ENCODE data around the gene SERINC1. TPM values are rescaled to one million over a fixed set of nuclear protein-coding genes. Genes with fewer than 3 reads are reported as not detected.

The SERINC1 gene
- total RNA-seq, 2 donors from 2014 or later = 83.1 to 136 TPM

GRCh38 chr6:122432816-122433215 is 38.8 kb downstream of the SERINC1 start:
- DNase-seq = no peak
- no peak overlapping the region for H3K4me3 ChIP-seq
- H3K27ac ChIP-seq = no peak overlapping the region
- H3K36me3 ChIP-seq = no peaks in the 10 kb centered on the region
- TF ChIP-seq CTCF (IDR thresholded peaks at IDR 0.05) = no peak
- intact Hi-C loops (cut with DNase I) = no loop called here
- H3K27me3 ChIP-seq = no peaks in the 10 kb centered on the region
- no peak overlapping the region for H3K9ac ChIP-seq (ENCODE audit: low read depth in 2 of 2, low read length in 2 of 2)
- no peaks in the 10 kb centered on the region for H3K4me1 ChIP-seq
- H3K9me3 ChIP-seq = no peaks in the 10 kb centered on the region

- no peak for TF ChIP-seq CTCF (IDR thresholded peaks at IDR 0.05)
- intact Hi-C loops (cut with DNase I) = no loop called here
- Histone ChIP-seq H3K4me1 (no peaks in the 10 kb centered on the region), H3K4me3 (no peak overlapping the region), H3K36me3 (no peaks in the 10 kb centered on the region), H3K9me3 (no peaks in the 10 kb centered on the region), H3K9ac (ENCODE audit: low read depth in 2 of 2, low read length in 2 of 2) (no peak overlapping the region), H3K27ac (no peak overlapping the region), H3K27me3 (no peaks in the 10 kb centered on the region)
- DNase-seq = no peak
Measured at GRCh38 chr6:122431780-122432179, 39.8 kb downstream of the SERINC1 start.

- Histone ChIP-seq H3K27ac (no peak overlapping the region), H3K9ac (ENCODE audit: low read depth in 2 of 2, low read length in 2 of 2) (no peak overlapping the region), H3K4me1 (no peaks in the 10 kb centered on the region), H3K36me3 (no peaks in the 10 kb centered on the region), H3K4me3 (no peak overlapping the region), H3K9me3 (no peaks in the 10 kb centered on the region), H3K27me3 (no peaks in the 10 kb centered on the region)
- no peak for DNase-seq
- TF ChIP-seq CTCF (IDR thresholded peaks at IDR 0.05) = no peak
- intact Hi-C loops (cut with DNase I) = no loop called here
Measured at GRCh38 chr6:122429323-122429722, 42.3 kb downstream of the SERINC1 start.

GRCh38 chr6:122428781-122429180 is 42.8 kb downstream of the SERINC1 start:
- Histone ChIP-seq H3K27me3 (no peaks in the 10 kb centered on the region), H3K36me3 (no peaks in the 10 kb centered on the region), H3K9me3 (no peaks in the 10 kb centered on the region), H3K4me3 (no peak overlapping the region), H3K4me1 (no peaks in the 10 kb centered on the region), H3K27ac (no peak overlapping the region), H3K9ac (ENCODE audit: low read depth in 2 of 2, low read length in 2 of 2) (no peak overlapping the region)
- intact Hi-C loops (cut with DNase I) = no loop called here
- DNase-seq = no peak
- no peak for TF ChIP-seq CTCF (IDR thresholded peaks at IDR 0.05)

- H3K27me3 ChIP-seq = no peaks in the 10 kb centered on the region
- H3K27ac ChIP-seq = no peak overlapping the region
- H3K36me3 ChIP-seq = no peaks in the 10 kb centered on the region
- H3K9me3 ChIP-seq = no peaks in the 10 kb centered on the region
- intact Hi-C loops (cut with DNase I) = no loop called here
- no peak overlapping the region for H3K9ac ChIP-seq (ENCODE audit: low read depth in 2 of 2, low read length in 2 of 2)
- DNase-seq = no peak
- no peak for TF ChIP-seq CTCF (IDR thresholded peaks at IDR 0.05)
- no peaks in the 10 kb centered on the region for H3K4me1 ChIP-seq
- H3K4me3 ChIP-seq = no peak overlapping the region
Measured at GRCh38 chr6:122426597-122426996, 45.0 kb downstream of the SERINC1 start.

GRCh38 chr6:122423734-122424133 is 47.9 kb downstream of the SERINC1 start:
- no peaks in the 10 kb centered on the region for H3K27me3 ChIP-seq
- DNase-seq = no peak
- TF ChIP-seq CTCF (IDR thresholded peaks at IDR 0.05) = no peak
- no peak overlapping the region for H3K27ac ChIP-seq
- H3K9ac ChIP-seq (ENCODE audit: low read depth in 2 of 2, low read length in 2 of 2) = no peak overlapping the region
- H3K4me1 ChIP-seq = no peaks in the 10 kb centered on the region
- H3K9me3 ChIP-seq = no peaks in the 10 kb centered on the region
- no peak overlapping the region for H3K4me3 ChIP-seq
- intact Hi-C loops (cut with DNase I) = no loop called here
- no peaks in the 10 kb centered on the region for H3K36me3 ChIP-seq

Measured in colonic mucosa (tissue), 4 donors.